Cardiac muscle cell (in vitro differentiated cells and primary cell): ENCODE measurements around the gene HCN2. TPM values are rescaled to one million over a fixed set of nuclear protein-coding genes. Genes with fewer than 3 reads are reported as not detected.

Experiments used
- DNase-seq, 2 donors: peaks; one replicate each; pipeline versions ENCODE4 v3.0.0 to v3.0.0-alpha.2; 2010 to 2017; ENCODE audit warnings: low read depth in 1 of 2, low spot score in 1 of 2
- H3K27ac ChIP-seq: fragments of 200-600 bp; sonication (generic); 2 replicates; pipeline ENCODE4 v1.5.1; 2016
- H3K27me3 ChIP-seq: fragments of 200-600 bp; sonication (generic); 2 replicates; pipeline ENCODE4 v1.6.0; 2016; ENCODE audit warnings: control low read depth
- H3K36me3 ChIP-seq: fragments of 200-600 bp; sonication (generic); 2 replicates; pipeline ENCODE4 v1.5.1; 2016; ENCODE audit warnings: control low read depth
- H3K4me1 ChIP-seq: fragments of 200-600 bp; sonication (generic); 2 replicates; pipeline ENCODE4 v1.8.1; 2017; ENCODE audit warnings: low read depth, mild to moderate bottlenecking, mixed run types
- H3K4me3 ChIP-seq: fragments of 200-600 bp; sonication (generic); 2 replicates; pipeline ENCODE4 v1.5.1; 2016; ENCODE audit warnings: mild to moderate bottlenecking
- H3K9me3 ChIP-seq: fragments of 200-600 bp; sonication (generic); 2 replicates; pipeline ENCODE4 v1.5.1; 2017; ENCODE audit warnings: low read depth, mild to moderate bottlenecking, control low read depth
- polyA plus RNA-seq: library from polyadenylated mRNA; unstranded; fragments of >200 nt; fragmentation: Nextera tagmentation; extraction: Ambion mirVana; gene quantifications from 2 replicates; pipeline ENCODE4 v1.2.1, GENCODE V29; 2016
- total RNA-seq: library from RNA; depleted of rRNA; stranded (reverse); fragments of >200 nt; gene quantifications from 2 replicates; pipeline ENCODE4 v1.2.3, GENCODE V29; 2016
- TF ChIP-seq, protein P1 (sequence below): IDR thresholded peaks from 2 replicates; pipeline ENCODE4 v1.5.1; 2012; ENCODE audit warnings: low read depth, mild to moderate bottlenecking, low read length

Gene HCN2
- total and polyA plus RNA-seq, 2 experiments from 2014 or later, result 0.46 to 1.0 TPM

GRCh38 chr19:595326-596262 is 5.9 kb downstream of the HCN2 start:
- no peaks in the 10 kb centered on the region for H3K4me1 ChIP-seq
- peaks cover 38% of the 10 kb centered on the region for H3K27me3 ChIP-seq
- no peak overlapping the region for H3K4me3 ChIP-seq
- H3K27ac ChIP-seq, result no peak overlapping the region
- TF ChIP-seq, protein P1, sequence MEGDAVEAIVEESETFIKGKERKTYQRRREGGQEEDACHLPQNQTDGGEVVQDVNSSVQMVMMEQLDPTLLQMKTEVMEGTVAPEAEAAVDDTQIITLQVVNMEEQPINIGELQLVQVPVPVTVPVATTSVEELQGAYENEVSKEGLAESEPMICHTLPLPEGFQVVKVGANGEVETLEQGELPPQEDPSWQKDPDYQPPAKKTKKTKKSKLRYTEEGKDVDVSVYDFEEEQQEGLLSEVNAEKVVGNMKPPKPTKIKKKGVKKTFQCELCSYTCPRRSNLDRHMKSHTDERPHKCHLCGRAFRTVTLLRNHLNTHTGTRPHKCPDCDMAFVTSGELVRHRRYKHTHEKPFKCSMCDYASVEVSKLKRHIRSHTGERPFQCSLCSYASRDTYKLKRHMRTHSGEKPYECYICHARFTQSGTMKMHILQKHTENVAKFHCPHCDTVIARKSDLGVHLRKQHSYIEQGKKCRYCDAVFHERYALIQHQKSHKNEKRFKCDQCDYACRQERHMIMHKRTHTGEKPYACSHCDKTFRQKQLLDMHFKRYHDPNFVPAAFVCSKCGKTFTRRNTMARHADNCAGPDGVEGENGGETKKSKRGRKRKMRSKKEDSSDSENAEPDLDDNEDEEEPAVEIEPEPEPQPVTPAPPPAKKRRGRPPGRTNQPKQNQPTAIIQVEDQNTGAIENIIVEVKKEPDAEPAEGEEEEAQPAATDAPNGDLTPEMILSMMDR, result no peak
- H3K9me3 ChIP-seq, result no peaks in the 10 kb centered on the region
- H3K36me3 ChIP-seq, result no peaks in the 10 kb centered on the region
- DNase-seq, result no peak

DNA sequence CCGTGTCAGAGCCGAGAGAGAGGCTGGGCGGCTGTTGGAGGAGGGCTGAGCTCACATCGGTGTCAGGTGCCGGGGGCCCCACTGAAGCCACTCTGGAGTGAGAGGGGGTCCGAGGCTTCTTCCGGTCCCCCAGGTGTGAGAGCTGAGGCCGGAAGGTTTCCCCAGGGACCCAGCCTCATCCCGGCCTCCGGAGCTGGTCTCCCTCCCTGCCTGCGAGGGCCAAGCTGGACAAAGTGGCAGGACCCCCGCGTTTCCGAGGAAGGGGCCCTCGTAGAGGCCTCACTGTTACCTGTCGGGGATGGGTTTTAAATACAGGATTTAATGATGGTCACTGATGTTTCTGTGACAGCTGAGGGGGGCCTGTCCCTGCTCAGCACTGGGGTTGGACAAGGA is 6.6 kb downstream of the HCN2 start:
- Histone ChIP-seq H3K27ac (no peak overlapping the region), H3K27me3 (peaks cover 32% of the 10 kb centered on the region), H3K4me1 (no peaks in the 10 kb centered on the region), H3K9me3 (no peaks in the 10 kb centered on the region), H3K36me3 (no peaks in the 10 kb centered on the region), H3K4me3 (no peak overlapping the region)
- TF ChIP-seq, protein P1, result no peak
- no peak for DNase-seq

- no peak for DNase-seq
- TF ChIP-seq, protein P1, result no peak
- no peak overlapping the region for H3K4me3 ChIP-seq
- no peak overlapping the region for H3K27ac ChIP-seq
- H3K4me1 ChIP-seq, result no peaks in the 10 kb centered on the region
- no peaks in the 10 kb centered on the region for H3K36me3 ChIP-seq
- H3K9me3 ChIP-seq, result no peaks in the 10 kb centered on the region
- peaks cover 18% of the 10 kb centered on the region for H3K27me3 ChIP-seq
These were observed 8.0 kb downstream of the HCN2 start for GRCh38 chr19:597406-598315.

GRCh38 chr19:601310-601709 is 11.6 kb downstream of the HCN2 start:
- no peak for DNase-seq
- H3K9me3 ChIP-seq, result no peaks in the 10 kb centered on the region
- no peaks in the 10 kb centered on the region for H3K4me1 ChIP-seq
- H3K4me3 ChIP-seq, result no peak overlapping the region
- H3K27ac ChIP-seq, result no peak overlapping the region
- TF ChIP-seq, protein P1, result no peak
- H3K36me3 ChIP-seq, result no peaks in the 10 kb centered on the region
- peaks cover under 1% of the 10 kb centered on the region for H3K27me3 ChIP-seq

GRCh38 chr19:601790-602189 is 12.1 kb downstream of the HCN2 start:
- H3K4me1 ChIP-seq, result no peaks in the 10 kb centered on the region
- DNase-seq, result no peak
- no peaks in the 10 kb centered on the region for H3K27me3 ChIP-seq
- no peak overlapping the region for H3K4me3 ChIP-seq
- TF ChIP-seq, protein P1, result no peak
- no peak overlapping the region for H3K27ac ChIP-seq
- no peaks in the 10 kb centered on the region for H3K36me3 ChIP-seq
- H3K9me3 ChIP-seq, result no peaks in the 10 kb centered on the region
